ENCODE data around the gene TAAR5. TPM values are rescaled to one million over a fixed set of nuclear protein-coding genes. Genes with fewer than 3 reads are reported as not detected.

The TAAR5 gene
- total RNA-seq, 1 donor from 2014 or later = not detected

- H3K9me3 ChIP-seq = no peaks in the 10 kb centered on the region
- intact Hi-C loops (cut with DNase I) = no loop called here
- no peak overlapping the region for H3K27ac ChIP-seq
- no peak overlapping the region for H3K4me3 ChIP-seq
- no peaks in the 10 kb centered on the region for H3K27me3 ChIP-seq
- no peak for TF ChIP-seq CTCF (IDR thresholded peaks at IDR 0.05)
- TF ChIP-seq POLR2AphosphoS5 (IDR thresholded peaks at IDR 0.05; ENCODE audit: insufficient read depth in 1 of 2, low read depth in 1 of 2) = no peak
- TF ChIP-seq POLR2A (IDR thresholded peaks at IDR 0.05) = no peak
- no peaks in the 10 kb centered on the region for H3K4me1 ChIP-seq
- DNase-seq (ENCODE audit: extremely low spot score in 2 of 2) = no peak
- no peaks in the 10 kb centered on the region for H3K36me3 ChIP-seq
Measured at GRCh38 chr6:132598473-132598872, 8.9 kb upstream of the TAAR5 start.

- H3K4me3 ChIP-seq = no peak overlapping the region
- no peak for DNase-seq (ENCODE audit: extremely low spot score in 2 of 2)
- H3K9me3 ChIP-seq = no peaks in the 10 kb centered on the region
- H3K27me3 ChIP-seq = no peaks in the 10 kb centered on the region
- no peak overlapping the region for H3K27ac ChIP-seq
- no peak for TF ChIP-seq POLR2AphosphoS5 (IDR thresholded peaks at IDR 0.05; ENCODE audit: insufficient read depth in 1 of 2, low read depth in 1 of 2)
- no peak for TF ChIP-seq POLR2A (IDR thresholded peaks at IDR 0.05)
- no peak for TF ChIP-seq CTCF (IDR thresholded peaks at IDR 0.05)
- no peaks in the 10 kb centered on the region for H3K4me1 ChIP-seq
- no peaks in the 10 kb centered on the region for H3K36me3 ChIP-seq
- intact Hi-C loops (cut with DNase I) = no loop called here
Measured at GRCh38 chr6:132596201-132596600, 6.7 kb upstream of the TAAR5 start.

- no peak overlapping the region for H3K4me3 ChIP-seq
- TF ChIP-seq CTCF (IDR thresholded peaks at IDR 0.05) (no peak), POLR2AphosphoS5 (IDR thresholded peaks at IDR 0.05; ENCODE audit: insufficient read depth in 1 of 2, low read depth in 1 of 2) (no peak)
- DNase-seq (ENCODE audit: extremely low spot score in 2 of 2) = no peak
- no peaks in the 10 kb centered on the region for H3K27me3 ChIP-seq
- no peak overlapping the region for H3K27ac ChIP-seq
- no peaks in the 10 kb centered on the region for H3K9me3 ChIP-seq
- H3K36me3 ChIP-seq = no peaks in the 10 kb centered on the region
- intact Hi-C loops (cut with DNase I) = no loop called here
- H3K4me1 ChIP-seq = no peaks in the 10 kb centered on the region
Measured at GRCh38 chr6:132592855-132593254, 3.3 kb upstream of the TAAR5 start.

GRCh38 chr6:132590362-132590761 is 821 bp upstream of the TAAR5 start:
- Histone ChIP-seq H3K9me3 (no peaks in the 10 kb centered on the region), H3K36me3 (no peaks in the 10 kb centered on the region), H3K27me3 (no peaks in the 10 kb centered on the region), H3K4me1 (no peaks in the 10 kb centered on the region), H3K4me3 (no peak overlapping the region), H3K27ac (no peak overlapping the region)
- intact Hi-C loops (cut with DNase I) = no loop called here
- DNase-seq (ENCODE audit: extremely low spot score in 2 of 2) = no peak
- no peak for TF ChIP-seq CTCF (IDR thresholded peaks at IDR 0.05)
- TF ChIP-seq POLR2AphosphoS5 (IDR thresholded peaks at IDR 0.05; ENCODE audit: insufficient read depth in 1 of 2, low read depth in 1 of 2) = no peak
- TF ChIP-seq POLR2A (IDR thresholded peaks at IDR 0.05) = no peak

- Histone ChIP-seq H3K4me1 (no peaks in the 10 kb centered on the region), H3K9me3 (no peaks in the 10 kb centered on the region), H3K27ac (no peak overlapping the region), H3K36me3 (no peaks in the 10 kb centered on the region), H3K4me3 (no peak overlapping the region), H3K27me3 (no peaks in the 10 kb centered on the region)
- TF ChIP-seq POLR2AphosphoS5 (IDR thresholded peaks at IDR 0.05; ENCODE audit: insufficient read depth in 1 of 2, low read depth in 1 of 2) = no peak
- TF ChIP-seq POLR2A (IDR thresholded peaks at IDR 0.05) = no peak
- no peak for TF ChIP-seq CTCF (IDR thresholded peaks at IDR 0.05)
- intact Hi-C loops (cut with DNase I) = no loop called here
- DNase-seq (ENCODE audit: extremely low spot score in 2 of 2) = no peak
Measured at GRCh38 chr6:132587424-132587823, 2.1 kb downstream of the TAAR5 start.
